Measurements from ENCODE around the gene PLPP2.
A peak's percentile ranks its signal among the peaks of the same experiment; 100 is the strongest.

PLPP2 gene

DNA sequence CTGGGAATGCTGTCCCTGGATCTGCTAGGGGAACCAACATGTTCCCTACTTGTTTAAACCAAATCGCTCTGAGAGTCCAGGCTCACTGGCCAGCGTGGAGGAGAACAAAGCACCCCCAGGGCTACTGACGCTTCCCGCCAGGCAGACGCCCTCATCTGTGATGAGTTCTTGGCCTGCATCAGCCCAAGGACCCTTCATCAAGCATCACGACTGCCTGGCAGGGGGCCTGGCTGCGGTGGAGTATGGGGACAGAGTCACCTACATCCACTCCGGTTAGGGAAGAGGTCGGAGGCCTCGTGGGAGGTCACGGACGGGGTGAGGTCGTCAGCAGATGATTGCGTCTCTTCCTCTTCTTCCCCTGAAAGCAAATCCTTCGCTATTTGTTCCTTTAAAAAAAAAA is 35.7 kb upstream of the PLPP2 start:
- H3K4me1 ChIP-seq (ENCODE audit: control insufficient read depth, insufficient read depth, low read length): no peaks in the 10 kb centered on the region
- no peak for TF ChIP-seq ZNF670 (tag by site-specific recombination; IDR thresholded peaks at IDR 0.05; ENCODE audit: low read depth)
- no peak for TF ChIP-seq ZNF112 (tag by site-specific recombination; IDR thresholded peaks at IDR 0.05)
- CTCF ChIA-PET: no interaction called here
- no peak overlapping the region for H3K4me3 ChIP-seq (ENCODE audit: low read depth, low read length)
- no peak overlapping the region for H3K27ac ChIP-seq (ENCODE audit: extremely low read depth, low read depth, low read length)
- no peaks in the 10 kb centered on the region for H3K9me3 ChIP-seq (ENCODE audit: control insufficient read depth, insufficient read depth, low read depth, low read length)
- POLR2A ChIA-PET: no interaction called here
- H3K36me3 ChIP-seq (ENCODE audit: control insufficient read depth in 2 of 2, insufficient read depth in 1 of 2, low read length in 2 of 2): peaks cover 23 to 96% of the 10 kb centered on the region in 2 experiments; a peak in 2 of 3 replicates

DNA sequence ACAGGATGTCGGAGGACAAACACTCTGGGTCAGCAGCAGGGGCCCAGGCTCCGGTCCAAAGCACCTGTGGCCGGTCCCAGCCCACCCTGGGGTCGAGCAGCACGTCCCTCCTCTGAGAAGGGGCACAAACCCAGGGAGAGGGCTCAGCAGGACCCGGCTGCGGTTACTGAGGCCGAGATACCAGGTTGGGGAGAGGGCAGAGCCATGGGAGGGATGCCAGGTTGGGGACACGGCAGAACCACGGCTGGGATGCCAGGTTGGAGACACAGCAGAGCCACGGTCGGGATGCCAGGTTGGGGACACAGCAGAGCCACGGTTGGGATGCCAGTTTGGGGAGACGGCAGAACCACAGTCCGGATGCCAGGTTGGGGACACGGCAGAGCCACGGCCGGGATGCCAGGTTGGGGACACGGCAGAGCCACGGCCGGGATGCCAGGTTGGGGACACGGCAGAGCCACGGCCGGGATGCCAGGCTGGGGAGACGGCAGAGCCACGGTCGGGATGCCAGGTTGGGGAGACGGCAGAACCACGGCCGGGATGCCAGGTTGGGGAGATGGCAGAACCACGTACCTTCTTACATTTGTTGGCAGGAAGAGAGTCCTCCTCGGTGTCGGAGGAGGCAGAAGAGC is 34.8 kb upstream of the PLPP2 start:
- CTCF ChIA-PET: no interaction called here
- Histone ChIP-seq H3K4me3 (ENCODE audit: low read depth, low read length) (no peak overlapping the region), H3K36me3 (ENCODE audit: control insufficient read depth in 2 of 2, insufficient read depth in 1 of 2, low read length in 2 of 2) (peaks cover 19 to 95% of the 10 kb centered on the region in 2 experiments; a peak in 2 of 3 replicates)

More for the DNA sequence above, 34.8 kb upstream of the PLPP2 start:
- H3K27ac ChIP-seq (ENCODE audit: extremely low read depth, low read depth, low read length): no peak overlapping the region
- no peaks in the 10 kb centered on the region for H3K9me3 ChIP-seq (ENCODE audit: control insufficient read depth, insufficient read depth, low read depth, low read length)
- H3K4me1 ChIP-seq (ENCODE audit: control insufficient read depth, insufficient read depth, low read length): no peaks in the 10 kb centered on the region
- POLR2A ChIA-PET: no interaction called here
- TF ChIP-seq PATZ1 (tag by site-specific recombination; IDR thresholded peaks at IDR 0.05) (no peak), ZNF157 (tag by site-specific recombination; IDR thresholded peaks at IDR 0.05) (peak; percentile 73), ZNF24 (tag by site-specific recombination; IDR thresholded peaks at IDR 0.05) (no peak), SP7 (tag by site-specific recombination; IDR thresholded peaks at IDR 0.05) (no peak), ZNF521 (tag by site-specific recombination; IDR thresholded peaks at IDR 0.05) (no peak), ZNF518A (tag by site-specific recombination; conservative IDR thresholded peaks at IDR 0.05; ENCODE audit: low read depth) (no peak)
- TF ChIP-seq, protein P1, sequence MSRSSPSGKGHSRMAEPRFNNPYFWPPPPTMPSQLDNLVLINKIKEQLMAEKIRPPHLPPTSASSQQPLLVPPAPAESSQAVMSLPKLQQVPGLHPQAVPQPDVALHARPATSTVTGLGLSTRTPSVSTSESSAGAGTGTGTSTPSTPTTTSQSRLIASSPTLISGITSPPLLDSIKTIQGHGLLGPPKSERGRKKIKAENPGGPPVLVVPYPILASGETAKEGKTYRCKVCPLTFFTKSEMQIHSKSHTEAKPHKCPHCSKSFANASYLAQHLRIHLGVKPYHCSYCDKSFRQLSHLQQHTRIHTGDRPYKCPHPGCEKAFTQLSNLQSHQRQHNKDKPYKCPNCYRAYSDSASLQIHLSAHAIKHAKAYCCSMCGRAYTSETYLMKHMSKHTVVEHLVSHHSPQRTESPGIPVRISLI (tag by site-specific recombination; IDR thresholded peaks at IDR 0.05): no peak
